Measurements from ENCODE around the gene HNRNPA3. TPM values are rescaled to one million over a fixed set of nuclear protein-coding genes. Genes with fewer than 3 reads are reported as not detected.
A peak's percentile ranks its signal among the peaks of the same experiment; 100 is the strongest.

The HNRNPA3 gene
- total RNA-seq, 1 experiment from 2014 or later, result 406 TPM

DNA sequence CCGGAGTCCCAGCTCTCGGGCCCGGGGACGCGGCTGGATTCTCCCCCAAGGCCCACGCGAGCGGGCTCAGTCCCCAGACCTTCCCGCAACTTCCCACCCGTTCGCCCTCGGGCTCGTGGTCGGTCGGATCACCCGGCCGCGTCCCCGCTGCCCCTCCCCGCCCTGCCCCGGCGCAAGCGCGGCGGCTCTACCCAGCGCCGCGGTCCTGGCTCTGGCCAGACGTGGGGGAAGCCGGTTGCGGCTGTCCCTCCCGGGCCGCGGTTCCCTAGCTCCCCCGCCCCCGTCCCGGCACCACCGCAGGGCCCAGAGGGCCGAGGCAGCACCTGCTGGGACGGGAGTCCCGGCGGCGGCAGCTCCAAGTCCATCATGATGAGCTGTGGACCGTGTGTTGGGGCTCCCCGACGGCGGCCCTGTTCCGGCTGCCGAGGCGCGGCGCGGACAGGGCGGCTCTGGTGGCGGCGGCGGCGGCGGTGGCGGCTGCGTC lies 51.7 kb downstream of the HNRNPA3 start (continued):
- TF ChIP-seq NFE2L1 (CRISPR knock-in tag; IDR thresholded peaks at IDR 0.05), result no peak
- TF ChIP-seq NR2C2 (CRISPR knock-in tag; IDR thresholded peaks at IDR 0.05), result no peak

DNA sequence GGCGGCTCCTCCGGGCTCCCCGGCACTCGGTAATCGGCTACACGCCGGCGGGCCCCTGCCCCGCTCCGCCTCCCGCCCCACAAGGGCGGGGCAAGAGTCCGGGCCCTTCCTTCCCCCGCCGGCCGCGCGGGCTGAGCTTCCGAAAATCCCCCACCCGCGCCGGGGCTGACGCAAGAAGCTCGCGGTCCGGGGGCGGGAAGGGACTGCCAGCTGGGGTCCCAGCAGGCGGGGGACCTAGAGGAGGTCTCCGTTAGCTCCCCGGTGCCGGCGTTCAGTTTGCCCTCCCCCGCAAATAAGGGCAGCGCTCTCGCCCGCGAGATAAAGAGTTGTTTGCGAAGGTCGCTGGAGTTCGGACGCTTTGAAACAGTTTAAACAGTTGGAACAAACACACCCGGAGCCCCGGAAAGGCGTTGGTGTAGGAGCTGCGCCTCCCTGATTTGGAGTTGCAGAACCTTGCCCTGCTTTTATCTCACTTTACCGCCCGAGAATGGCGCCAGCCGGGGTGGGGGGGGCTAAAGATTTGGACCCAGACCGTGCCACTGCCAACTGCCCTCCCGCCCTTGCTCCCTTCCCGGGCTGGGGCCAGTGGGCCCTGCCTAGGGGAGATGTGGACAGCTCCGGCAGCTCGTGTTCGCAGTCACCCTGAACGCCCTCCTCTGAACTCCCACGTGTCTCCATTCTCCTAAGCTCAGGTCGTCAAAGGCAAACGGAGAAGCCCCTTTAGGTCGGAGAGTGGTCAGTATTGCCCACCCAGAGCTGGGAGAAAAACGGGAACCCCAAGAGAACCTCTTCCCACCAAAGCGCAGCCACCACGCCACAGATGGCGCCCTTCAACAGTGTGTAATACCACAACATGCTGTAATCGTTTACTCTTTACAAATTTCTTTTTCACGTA lies 52.3 kb downstream of the HNRNPA3 start, which contains the start of gene NFE2L2:
NFE2L2 (minus strand) TSS at position 35 of the 895 bp plus-strand sequence. CDS start 151 bp downstream, outside the sequence.
- peak; percentile 72 for DNase-seq (ENCODE audit: low spot score)
- Mint-ChIP-seq H3K36me3 (no peaks in the 10 kb centered on the region), H3K27me3 (ENCODE audit: low read depth) (no peaks in the 10 kb centered on the region), H3K4me3 (peak within 1 kb of the TSS; percentile 84), H3K4me1 (peaks cover 38% of the 10 kb centered on the region), H3K9me3 (no peaks in the 10 kb centered on the region), H3K27ac (peak within 1 kb of the TSS; percentile 70)
- POLR2A ChIA-PET, result interaction anchor here (0.6 to 2.6 kb wide), 11 partner anchors 9 to 498 kb away, joined by 3 to 14 read pairs (median 5); partner anchors contain the start of genes AGPS and HNRNPA3
- CTCF ChIA-PET, result interaction anchor here (0.6 to 4.8 kb wide), 13 partner anchors 10 to 151 kb away, joined by 3 to 34 read pairs (median 4); partner anchors contain the start of gene HNRNPA3
- ATAC-seq, result peak; percentile 68
- TF ChIP-seq CREB1 (CRISPR knock-in tag; IDR thresholded peaks at IDR 0.05) (no peak), IRF2 (CRISPR knock-in tag; IDR thresholded peaks at IDR 0.05; ENCODE audit: borderline replicate concordance, low read depth) (no peak), EMX1 (CRISPR knock-in tag; IDR thresholded peaks at IDR 0.05) (no peak), SMAD3 (CRISPR knock-in tag; IDR thresholded peaks at IDR 0.05; ENCODE audit: borderline replicate concordance) (no peak), ZNF512 (CRISPR knock-in tag; IDR thresholded peaks at IDR 0.05; ENCODE audit: borderline replicate concordance) (no peak), ESRRA (CRISPR knock-in tag; IDR thresholded peaks at IDR 0.05; ENCODE audit: borderline replicate concordance) (0 out of 2 replicates have a peak, but pooled peaks have one; percentile 56), NFATC4 (CRISPR knock-in tag; IDR thresholded peaks at IDR 0.05) (no peak), IRF1 (CRISPR knock-in tag; IDR thresholded peaks at IDR 0.05) (no peak), RELA (CRISPR knock-in tag; IDR thresholded peaks at IDR 0.05; ENCODE audit: borderline replicate concordance) (no peak), ZNF232 (CRISPR knock-in tag; IDR thresholded peaks at IDR 0.05) (no peak; the same call in 1 of the 2 replicates), OVOL2 (CRISPR knock-in tag; IDR thresholded peaks at IDR 0.05; ENCODE audit: borderline replicate concordance) (no peak), ZNF423 (CRISPR knock-in tag; IDR thresholded peaks at IDR 0.05) (peak; percentile 92), MYBL2 (CRISPR knock-in tag; IDR thresholded peaks at IDR 0.05) (no peak), CREM (CRISPR knock-in tag; IDR thresholded peaks at IDR 0.05) (0 out of 2 replicates have a peak, but pooled peaks have one; percentile 3), NFE2L1 (CRISPR knock-in tag; IDR thresholded peaks at IDR 0.05) (peak; percentile 62; the same call in 1 of the 2 replicates), JUN (CRISPR knock-in tag; IDR thresholded peaks at IDR 0.05) (no peak), TP53 (CRISPR knock-in tag; IDR thresholded peaks at IDR 0.05) (no peak), FOXP1 (CRISPR knock-in tag; IDR thresholded peaks at IDR 0.05; ENCODE audit: borderline replicate concordance) (peak; percentile 3; the same call in 1 of the 2 replicates), TEAD4 (CRISPR knock-in tag; IDR thresholded peaks at IDR 0.05) (no peak), ZNF219 (CRISPR knock-in tag; IDR thresholded peaks at IDR 0.05; ENCODE audit: borderline replicate concordance) (0 out of 2 replicates have a peak, but pooled peaks have one; percentile 10)
- TF ChIP-seq, protein P1, sequence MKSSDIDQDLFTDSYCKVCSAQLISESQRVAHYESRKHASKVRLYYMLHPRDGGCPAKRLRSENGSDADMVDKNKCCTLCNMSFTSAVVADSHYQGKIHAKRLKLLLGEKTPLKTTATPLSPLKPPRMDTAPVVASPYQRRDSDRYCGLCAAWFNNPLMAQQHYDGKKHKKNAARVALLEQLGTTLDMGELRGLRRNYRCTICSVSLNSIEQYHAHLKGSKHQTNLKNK (CRISPR knock-in tag; IDR thresholded peaks at IDR 0.05), result no peak
- TF ChIP-seq, protein P2, sequence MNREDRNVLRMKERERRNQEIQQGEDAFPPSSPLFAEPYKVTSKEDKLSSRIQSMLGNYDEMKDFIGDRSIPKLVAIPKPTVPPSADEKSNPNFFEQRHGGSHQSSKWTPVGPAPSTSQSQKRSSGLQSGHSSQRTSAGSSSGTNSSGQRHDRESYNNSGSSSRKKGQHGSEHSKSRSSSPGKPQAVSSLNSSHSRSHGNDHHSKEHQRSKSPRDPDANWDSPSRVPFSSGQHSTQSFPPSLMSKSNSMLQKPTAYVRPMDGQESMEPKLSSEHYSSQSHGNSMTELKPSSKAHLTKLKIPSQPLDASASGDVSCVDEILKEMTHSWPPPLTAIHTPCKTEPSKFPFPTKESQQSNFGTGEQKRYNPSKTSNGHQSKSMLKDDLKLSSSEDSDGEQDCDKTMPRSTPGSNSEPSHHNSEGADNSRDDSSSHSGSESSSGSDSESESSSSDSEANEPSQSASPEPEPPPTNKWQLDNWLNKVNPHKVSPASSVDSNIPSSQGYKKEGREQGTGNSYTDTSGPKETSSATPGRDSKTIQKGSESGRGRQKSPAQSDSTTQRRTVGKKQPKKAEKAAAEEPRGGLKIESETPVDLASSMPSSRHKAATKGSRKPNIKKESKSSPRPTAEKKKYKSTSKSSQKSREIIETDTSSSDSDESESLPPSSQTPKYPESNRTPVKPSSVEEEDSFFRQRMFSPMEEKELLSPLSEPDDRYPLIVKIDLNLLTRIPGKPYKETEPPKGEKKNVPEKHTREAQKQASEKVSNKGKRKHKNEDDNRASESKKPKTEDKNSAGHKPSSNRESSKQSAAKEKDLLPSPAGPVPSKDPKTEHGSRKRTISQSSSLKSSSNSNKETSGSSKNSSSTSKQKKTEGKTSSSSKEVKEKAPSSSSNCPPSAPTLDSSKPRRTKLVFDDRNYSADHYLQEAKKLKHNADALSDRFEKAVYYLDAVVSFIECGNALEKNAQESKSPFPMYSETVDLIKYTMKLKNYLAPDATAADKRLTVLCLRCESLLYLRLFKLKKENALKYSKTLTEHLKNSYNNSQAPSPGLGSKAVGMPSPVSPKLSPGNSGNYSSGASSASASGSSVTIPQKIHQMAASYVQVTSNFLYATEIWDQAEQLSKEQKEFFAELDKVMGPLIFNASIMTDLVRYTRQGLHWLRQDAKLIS (CRISPR knock-in tag; IDR thresholded peaks at IDR 0.05; ENCODE audit: borderline replicate concordance), result no peak; the same call in 1 of the 2 replicates
- TF ChIP-seq, protein P3, sequence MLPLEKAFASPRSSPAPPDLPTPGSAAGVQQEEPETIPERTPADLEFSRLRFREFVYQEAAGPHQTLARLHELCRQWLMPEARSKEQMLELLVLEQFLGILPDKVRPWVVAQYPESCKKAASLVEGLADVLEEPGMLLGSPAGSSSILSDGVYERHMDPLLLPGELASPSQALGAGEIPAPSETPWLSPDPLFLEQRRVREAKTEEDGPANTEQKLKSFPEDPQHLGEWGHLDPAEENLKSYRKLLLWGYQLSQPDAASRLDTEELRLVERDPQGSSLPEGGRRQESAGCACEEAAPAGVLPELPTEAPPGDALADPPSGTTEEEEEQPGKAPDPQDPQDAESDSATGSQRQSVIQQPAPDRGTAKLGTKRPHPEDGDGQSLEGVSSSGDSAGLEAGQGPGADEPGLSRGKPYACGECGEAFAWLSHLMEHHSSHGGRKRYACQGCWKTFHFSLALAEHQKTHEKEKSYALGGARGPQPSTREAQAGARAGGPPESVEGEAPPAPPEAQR (CRISPR knock-in tag; IDR thresholded peaks at IDR 0.05), result no peak
- TF ChIP-seq, protein P4, sequence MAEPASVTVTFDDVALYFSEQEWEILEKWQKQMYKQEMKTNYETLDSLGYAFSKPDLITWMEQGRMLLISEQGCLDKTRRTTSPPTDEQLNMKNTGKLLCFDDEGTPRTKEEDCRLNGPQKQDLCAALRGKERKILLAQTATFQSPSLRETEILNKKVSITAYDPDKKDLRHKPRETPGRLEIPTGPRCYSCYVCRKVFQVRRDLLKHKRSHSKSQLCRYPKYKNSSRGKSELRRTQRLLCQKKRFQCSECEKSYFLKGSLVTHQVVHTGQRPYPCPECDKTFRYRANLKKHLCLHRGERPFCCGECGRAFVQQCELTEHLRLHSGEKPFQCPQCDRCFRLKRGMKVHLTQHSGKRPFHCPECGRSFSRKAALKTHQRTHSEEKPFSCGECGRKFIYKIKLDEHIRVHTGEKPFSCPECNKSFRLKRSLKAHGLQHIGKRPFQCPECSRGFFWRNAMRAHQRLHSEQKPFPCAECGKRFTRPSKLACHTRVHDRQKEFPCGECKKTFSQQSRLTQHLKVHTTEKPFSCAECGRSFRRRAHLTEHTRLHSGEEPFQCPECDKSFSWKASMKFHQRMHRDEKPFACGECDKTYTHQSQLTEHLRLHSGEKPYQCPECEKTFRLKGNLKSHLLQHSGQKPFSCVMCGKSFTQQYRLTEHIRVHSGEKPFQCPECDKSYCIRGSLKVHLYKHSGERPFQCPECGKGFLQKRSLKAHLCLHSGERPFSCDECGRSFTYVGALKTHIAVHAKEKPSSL (CRISPR knock-in tag; conservative IDR thresholded peaks at IDR 0.05), result no peak

Data from WTC11 (cell line).